8988T (cell line): ENCODE results near the gene SLCO2A1.

Experiments used
- DNase-seq: peaks from one replicate; pipeline ENCODE4 v3.0.0; 2011

SLCO2A1 gene

GRCh38 chr3:133998691-133999241 lies 31.0 kb downstream of the SLCO2A1 start:
- DNase-seq: no peak

- DNase-seq: no peak
These were observed 31.7 kb downstream of the SLCO2A1 start for GRCh38 chr3:133997871-133998635.

- no peak for DNase-seq
These were observed 32.7 kb downstream of the SLCO2A1 start for GRCh38 chr3:133996996-133997395.

- no peak for DNase-seq
These were observed 33.5 kb downstream of the SLCO2A1 start for GRCh38 chr3:133996251-133996661.

- DNase-seq: no peak
These were observed 34.5 kb downstream of the SLCO2A1 start for GRCh38 chr3:133995264-133995663.

- DNase-seq: no peak
These were observed 35.4 kb downstream of the SLCO2A1 start for GRCh38 chr3:133994166-133994890.

- no peak for DNase-seq
These were observed 36.6 kb downstream of the SLCO2A1 start for GRCh38 chr3:133992951-133993620.

GRCh38 chr3:133992381-133992780 lies 37.3 kb downstream of the SLCO2A1 start:
- DNase-seq: no peak

GRCh38 chr3:133991637-133992036 lies 38.1 kb downstream of the SLCO2A1 start:
- no peak for DNase-seq

- DNase-seq: no peak
These were observed 38.5 kb downstream of the SLCO2A1 start for GRCh38 chr3:133991209-133991608.

GRCh38 chr3:133989936-133990702 lies 39.6 kb downstream of the SLCO2A1 start:
- no peak for DNase-seq

- no peak for DNase-seq
These were observed 41.0 kb downstream of the SLCO2A1 start for GRCh38 chr3:133988631-133989161.

GRCh38 chr3:133987948-133988484 lies 41.7 kb downstream of the SLCO2A1 start:
- DNase-seq: no peak

GRCh38 chr3:133987136-133987535 lies 42.6 kb downstream of the SLCO2A1 start:
- no peak for DNase-seq

GRCh38 chr3:133986311-133986710 lies 43.4 kb downstream of the SLCO2A1 start:
- DNase-seq: no peak

GRCh38 chr3:133984975-133985374 lies 44.8 kb downstream of the SLCO2A1 start:
- no peak for DNase-seq

GRCh38 chr3:133983576-133984560 lies 45.9 kb downstream of the SLCO2A1 start:
- DNase-seq: no peak

GRCh38 chr3:133983126-133983525 lies 46.6 kb downstream of the SLCO2A1 start:
- no peak for DNase-seq

- no peak for DNase-seq
These were observed 49.2 kb downstream of the SLCO2A1 start for GRCh38 chr3:133980550-133980949.

- no peak for DNase-seq
These were observed 49.7 kb downstream of the SLCO2A1 start for GRCh38 chr3:133980035-133980434.

GRCh38 chr3:133979553-133979952 lies 50.2 kb downstream of the SLCO2A1 start:
- no peak for DNase-seq
